Heart left ventricle (tissue), 13 donors: ENCODE data around the gene HUS1B.

Source experiments
- POLR2A ChIP-seq, 2 donors: fragments of 450-650 bp; IDR thresholded peaks; one replicate each; pipeline ENCODE4 v1.6.1; 2017; ENCODE audit warnings: antibody characterized with exemption in 2 of 2, mild to moderate bottlenecking in 2 of 2, moderate library complexity in 2 of 2
- TF ChIP-seq, protein P1 (sequence below), 12 donors: fragments of 200-600 bp; sonication (generic) in 4 of 12; IDR thresholded peaks; one replicate each; pipeline versions ENCODE4 v1.5.0 to v1.8.0; 2018 to 2022; ENCODE audit warnings: antibody characterized with exemption in 12 of 12, mild to moderate bottlenecking in 5 of 12
- donor health status: ischemic (EF 13 %, LVEDD 7.1; RV severe dilation, severe dysfunction).
- donor health status: DM: no; HTN: yes; CAD: no.
- donor health status: DM: no; HTN: no; CAD: no.
- donor health status: ischemic (EF 25% LVEDD 6.9; RV normal size, moderate dysfunction).
- donor health status: ischemic (EF 25% LVEDD 5.7; RV mildly dilated, moderate dysfunction).
- donor health status: ischemic (EF 35%, LVEDD 5.7; RV mildly dilated, moderate dysfunction).
- donor health status: nonischemic (EF 11% LVEDD 7.7; RV severe dilation, severe dysfunction).
- donor health status: DM: yes; HTN: yes; CAD: no.
- donor health status: PGD.
- donor health status: ischemic (EF 29% LVEDD 5.4; RV normal size, mild dysfunction).
- donor health status: nonischemic (EF 23%, LVEDD 6.1; RV moderate dilation, normal function).

DNA sequence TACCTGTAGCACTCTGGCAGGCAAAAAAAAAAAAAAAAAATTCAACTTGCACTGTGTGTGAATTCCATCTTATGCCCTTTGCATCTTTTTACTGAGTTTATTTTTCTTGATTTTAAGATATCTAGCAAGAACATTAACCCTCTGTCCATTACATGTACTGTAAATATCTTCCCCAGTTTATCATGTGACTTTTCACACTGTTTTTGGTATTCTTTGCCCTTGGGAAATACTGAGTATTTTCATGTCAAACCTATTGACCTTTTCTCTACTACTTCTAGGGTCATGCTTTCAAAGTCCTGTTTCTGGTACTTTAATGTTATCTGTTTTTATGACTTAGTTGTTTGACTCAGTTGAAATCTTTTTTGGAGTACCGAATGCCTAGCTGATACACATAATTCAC, 843 bp upstream of the HUS1B start:
- TF ChIP-seq POLR2A (IDR thresholded peaks at IDR 0.05) = no peak
- TF ChIP-seq, protein P1, sequence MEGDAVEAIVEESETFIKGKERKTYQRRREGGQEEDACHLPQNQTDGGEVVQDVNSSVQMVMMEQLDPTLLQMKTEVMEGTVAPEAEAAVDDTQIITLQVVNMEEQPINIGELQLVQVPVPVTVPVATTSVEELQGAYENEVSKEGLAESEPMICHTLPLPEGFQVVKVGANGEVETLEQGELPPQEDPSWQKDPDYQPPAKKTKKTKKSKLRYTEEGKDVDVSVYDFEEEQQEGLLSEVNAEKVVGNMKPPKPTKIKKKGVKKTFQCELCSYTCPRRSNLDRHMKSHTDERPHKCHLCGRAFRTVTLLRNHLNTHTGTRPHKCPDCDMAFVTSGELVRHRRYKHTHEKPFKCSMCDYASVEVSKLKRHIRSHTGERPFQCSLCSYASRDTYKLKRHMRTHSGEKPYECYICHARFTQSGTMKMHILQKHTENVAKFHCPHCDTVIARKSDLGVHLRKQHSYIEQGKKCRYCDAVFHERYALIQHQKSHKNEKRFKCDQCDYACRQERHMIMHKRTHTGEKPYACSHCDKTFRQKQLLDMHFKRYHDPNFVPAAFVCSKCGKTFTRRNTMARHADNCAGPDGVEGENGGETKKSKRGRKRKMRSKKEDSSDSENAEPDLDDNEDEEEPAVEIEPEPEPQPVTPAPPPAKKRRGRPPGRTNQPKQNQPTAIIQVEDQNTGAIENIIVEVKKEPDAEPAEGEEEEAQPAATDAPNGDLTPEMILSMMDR (IDR thresholded peaks at IDR 0.05) = no peak
